MM.1S (cell line): Measurements from ENCODE around the gene DCAF17.

ENCODE experiments used
- DNase-seq: peaks from one replicate; pipeline ENCODE4 v3.0.0-alpha.2; 2015
- H2AFZ ChIP-seq: fragments of 300-600 bp; sonication (generic); 2 replicates; pipeline ENCODE4 v1.6.0; 2016; ENCODE audit warnings: antibody characterized with exemption, low read length
- H3F3A ChIP-seq: fragments of 300-600 bp; sonication (generic); 2 replicates; pipeline ENCODE4 v1.6.1; 2016; ENCODE audit warnings: mild to moderate bottlenecking, antibody characterized with exemption, low read length, moderate library complexity, mixed read lengths; ENCODE audit not compliant: insufficient read depth
- H3K27ac ChIP-seq: fragments of 300-600 bp; sonication (generic); 2 replicates; pipeline ENCODE4 v1.5.1; 2016; ENCODE audit warnings: mild to moderate bottlenecking, low read length
- H3K27me3 ChIP-seq: fragments of 300-600 bp; sonication (generic); replicated peaks from 2 replicates; pipeline ENCODE4 v1.6.0; 2016; ENCODE audit warnings: low read length; ENCODE audit not compliant: insufficient read depth
- H3K36me3 ChIP-seq: fragments of 300-600 bp; sonication (generic); replicated peaks from 2 replicates; pipeline ENCODE4 v1.6.1; 2016; ENCODE audit warnings: mild to moderate bottlenecking, low read length, mixed read lengths; ENCODE audit not compliant: insufficient read depth
- H3K4me1 ChIP-seq: fragments of 300-600 bp; sonication (generic); 2 replicates; pipeline ENCODE4 v1.6.1; 2016; ENCODE audit warnings: low read length, mixed read lengths
- H3K4me2 ChIP-seq: fragments of 300-600 bp; sonication (generic); 2 replicates; pipeline ENCODE4 v1.6.0; 2016; ENCODE audit warnings: low read depth, low read length
- H3K4me3 ChIP-seq: fragments of 300-600 bp; sonication (generic); 2 replicates; pipeline ENCODE4 v1.5.1; 2016; ENCODE audit warnings: low read length, mixed read lengths
- H3K79me2 ChIP-seq: fragments of 300-600 bp; sonication (generic); 2 replicates; pipeline ENCODE4 v1.6.1; 2016; ENCODE audit warnings: mixed run types, low read length, mixed read lengths
- H3K9ac ChIP-seq: fragments of 300-600 bp; sonication (generic); 2 replicates; pipeline ENCODE4 v1.6.1; 2016; ENCODE audit warnings: low read length, mixed read lengths
- H3K9me2 ChIP-seq: fragments of 300-600 bp; sonication (generic); replicated peaks from 2 replicates; pipeline ENCODE4 v1.6.1; 2016; ENCODE audit warnings: mild to moderate bottlenecking, low read length, mixed read lengths; ENCODE audit not compliant: insufficient read depth
- H3K9me3 ChIP-seq: fragments of 300-600 bp; sonication (generic); replicated peaks from 2 replicates; pipeline ENCODE4 v1.6.1; 2016; ENCODE audit warnings: mild to moderate bottlenecking, low read length, mixed read lengths; ENCODE audit not compliant: insufficient read depth
- H4K20me1 ChIP-seq: fragments of 300-600 bp; sonication (generic); 2 replicates; pipeline ENCODE4 v1.6.1; 2016; ENCODE audit warnings: mild to moderate bottlenecking, low read length, moderate library complexity, mixed read lengths; ENCODE audit not compliant: insufficient read depth
- EZH2 ChIP-seq: fragments of 300-600 bp; sonication (generic); optimal IDR thresholded peaks from 2 replicates; pipeline ENCODE3; 2017; ENCODE audit warnings: low read depth, mild to moderate bottlenecking, antibody characterized with exemption, low read length, mixed read lengths
- EZH2phosphoT487 ChIP-seq: fragments of 300-600 bp; sonication (generic); IDR thresholded peaks from 2 replicates; pipeline ENCODE4 v1.6.1; 2018; ENCODE audit warnings: antibody characterized with exemption, low read length
- TF ChIP-seq, protein P1 (sequence below): fragments of 300-600 bp; sonication (generic); IDR thresholded peaks from 2 replicates; pipeline ENCODE4 v1.5.1; 2016; ENCODE audit warnings: antibody characterized with exemption, low read length, mixed read lengths

Gene DCAF17

DNA sequence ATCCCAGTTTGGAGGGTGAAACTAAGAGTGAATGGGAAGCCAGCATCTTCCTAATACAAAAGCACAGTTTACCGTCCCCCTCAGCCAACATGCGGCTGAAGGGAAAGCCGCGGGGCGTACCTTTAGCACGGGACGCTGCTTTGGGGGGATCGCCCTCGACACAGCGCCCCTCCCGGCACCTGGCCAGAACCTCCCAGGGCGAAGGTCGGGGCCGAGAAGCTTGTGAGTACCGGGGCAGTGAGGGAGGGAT lies 338 bp upstream of the DCAF17 start, which contains the start of gene METTL8:
METTL8 (minus strand) TSS at position 228 of the 250 bp plus-strand sequence. CDS start 41,805 bp downstream, outside the sequence.
- Histone ChIP-seq H3K9ac (peak within 1 kb of the TSS; percentile 97), H3K4me1 (peaks cover 13% of the 10 kb centered on the region), H3K36me3 (no peaks in the 10 kb centered on the region), H3K4me3 (peak within 1 kb of the TSS; percentile 80), H3F3A (peaks cover 19% of the 10 kb centered on the region), H3K9me3 (no peaks in the 10 kb centered on the region), H3K4me2 (peak within 1 kb of the TSS; percentile 91), H3K27me3 (no peaks in the 10 kb centered on the region), H3K79me2 (peaks cover 30% of the 10 kb centered on the region), H3K9me2 (no peaks in the 10 kb centered on the region), H4K20me1 (no peaks in the 10 kb centered on the region), H2AFZ (peak within 1 kb of the TSS; percentile 87), H3K27ac (peak within 1 kb of the TSS; percentile 99)
- no peak for TF ChIP-seq EZH2phosphoT487
- TF ChIP-seq, protein P1, sequence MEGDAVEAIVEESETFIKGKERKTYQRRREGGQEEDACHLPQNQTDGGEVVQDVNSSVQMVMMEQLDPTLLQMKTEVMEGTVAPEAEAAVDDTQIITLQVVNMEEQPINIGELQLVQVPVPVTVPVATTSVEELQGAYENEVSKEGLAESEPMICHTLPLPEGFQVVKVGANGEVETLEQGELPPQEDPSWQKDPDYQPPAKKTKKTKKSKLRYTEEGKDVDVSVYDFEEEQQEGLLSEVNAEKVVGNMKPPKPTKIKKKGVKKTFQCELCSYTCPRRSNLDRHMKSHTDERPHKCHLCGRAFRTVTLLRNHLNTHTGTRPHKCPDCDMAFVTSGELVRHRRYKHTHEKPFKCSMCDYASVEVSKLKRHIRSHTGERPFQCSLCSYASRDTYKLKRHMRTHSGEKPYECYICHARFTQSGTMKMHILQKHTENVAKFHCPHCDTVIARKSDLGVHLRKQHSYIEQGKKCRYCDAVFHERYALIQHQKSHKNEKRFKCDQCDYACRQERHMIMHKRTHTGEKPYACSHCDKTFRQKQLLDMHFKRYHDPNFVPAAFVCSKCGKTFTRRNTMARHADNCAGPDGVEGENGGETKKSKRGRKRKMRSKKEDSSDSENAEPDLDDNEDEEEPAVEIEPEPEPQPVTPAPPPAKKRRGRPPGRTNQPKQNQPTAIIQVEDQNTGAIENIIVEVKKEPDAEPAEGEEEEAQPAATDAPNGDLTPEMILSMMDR: peak; percentile 66
- no peak for TF ChIP-seq EZH2
- no peak for DNase-seq

- no peak overlapping the region for H3K4me3 ChIP-seq
- DNase-seq: no peak
- H2AFZ ChIP-seq: no peak overlapping the region
- no peaks in the 10 kb centered on the region for H3K9me2 ChIP-seq
- H3K9ac ChIP-seq: no peak overlapping the region
- H3K4me1 ChIP-seq: peaks cover 13% of the 10 kb centered on the region
- peaks cover 22% of the 10 kb centered on the region for H3K79me2 ChIP-seq
- H3K9me3 ChIP-seq: no peaks in the 10 kb centered on the region
- H3F3A ChIP-seq: peaks cover 19% of the 10 kb centered on the region
- H3K4me2 ChIP-seq: no peak overlapping the region
- TF ChIP-seq, protein P1: no peak
- no peak for TF ChIP-seq EZH2
- no peak for TF ChIP-seq EZH2phosphoT487
- H3K36me3 ChIP-seq: no peaks in the 10 kb centered on the region
- H4K20me1 ChIP-seq: no peaks in the 10 kb centered on the region
- no peak overlapping the region for H3K27ac ChIP-seq
- no peaks in the 10 kb centered on the region for H3K27me3 ChIP-seq
Measured at GRCh38 chr2:171436307-171436706, 2.3 kb downstream of the DCAF17 start.

- H3K27me3 ChIP-seq: no peaks in the 10 kb centered on the region
- H3K9ac ChIP-seq: no peak overlapping the region
- no peaks in the 10 kb centered on the region for H3K4me1 ChIP-seq
- TF ChIP-seq EZH2phosphoT487: no peak
- no peak for TF ChIP-seq EZH2
- TF ChIP-seq, protein P1: no peak
- no peak overlapping the region for H3K4me3 ChIP-seq
- no peaks in the 10 kb centered on the region; the same call in 1 of the 2 replicates for H3K36me3 ChIP-seq
- no peak overlapping the region for H3K4me2 ChIP-seq
- no peaks in the 10 kb centered on the region for H3K9me3 ChIP-seq
- no peaks in the 10 kb centered on the region for H3K9me2 ChIP-seq
- no peak for DNase-seq
- H3K79me2 ChIP-seq: no peaks in the 10 kb centered on the region
- H2AFZ ChIP-seq: no peak overlapping the region
- H3F3A ChIP-seq: no peaks in the 10 kb centered on the region
- H3K27ac ChIP-seq: no peak overlapping the region
- no peaks in the 10 kb centered on the region for H4K20me1 ChIP-seq
Measured at GRCh38 chr2:171441470-171441869, 7.4 kb downstream of the DCAF17 start.
